Astrocyte (in vitro differentiated cells and primary cell): ENCODE results near the gene AGO4.

Source experiments
- CTCF ChIP-seq: IDR thresholded peaks from 2 replicates; pipeline ENCODE4 v1.5.1; 2011; ENCODE audit warnings: low read depth, mild to moderate bottlenecking, inconsistent platforms, low read length, moderate library complexity; ENCODE audit not compliant: insufficient read depth
- EZH2 ChIP-seq: IDR thresholded peaks from 2 replicates; pipeline ENCODE4 v1.6.1; 2012; ENCODE audit warnings: mild to moderate bottlenecking, low read length, inconsistent platforms; ENCODE audit not compliant: insufficient read depth

DNA sequence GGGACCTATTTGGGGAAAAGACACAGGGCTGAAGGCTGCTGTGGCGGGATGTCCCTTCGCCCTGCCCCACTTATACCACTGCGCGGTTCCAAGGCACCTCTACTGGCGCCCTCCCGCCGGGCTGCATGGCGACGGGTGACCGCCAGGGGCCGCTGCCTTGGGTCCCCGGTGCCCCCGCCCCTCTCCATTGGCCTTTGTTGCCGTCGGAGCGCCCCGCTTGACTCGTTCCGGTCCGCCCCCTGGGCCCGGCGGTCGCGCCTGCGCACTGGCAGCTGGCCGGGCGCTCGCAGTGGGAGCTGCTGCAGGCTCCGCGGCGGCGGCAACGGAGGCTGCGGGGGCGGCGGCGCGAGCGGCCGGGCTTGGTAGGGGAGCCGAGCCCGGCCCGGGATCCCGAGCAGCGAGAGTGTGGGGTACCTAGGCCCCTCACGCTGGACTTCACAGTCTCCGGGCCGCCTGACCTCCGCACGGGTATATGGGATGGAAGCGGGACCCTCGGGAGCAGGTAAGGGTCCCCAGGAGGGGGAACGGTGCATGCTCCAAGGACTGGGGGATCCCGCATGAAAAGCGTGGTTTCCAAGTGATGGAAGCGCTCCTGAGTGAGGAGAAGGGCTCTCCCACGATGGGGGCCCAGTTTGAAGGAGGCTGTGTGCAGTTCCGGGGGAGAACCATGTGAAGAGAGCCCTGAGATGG is 75.3 kb downstream of the AGO4 start, which contains the start of gene AGO1:
- TF ChIP-seq EZH2: no peak
- peak; percentile 63 for TF ChIP-seq CTCF
